Measurements from ENCODE around the gene REPIN1. TPM values are rescaled to one million over a fixed set of nuclear protein-coding genes. Genes with fewer than 3 reads are reported as not detected.

REPIN1 gene
- total and polyA plus RNA-seq, 7 donors = 50.9 to 131 (median 56.5) TPM

DNA sequence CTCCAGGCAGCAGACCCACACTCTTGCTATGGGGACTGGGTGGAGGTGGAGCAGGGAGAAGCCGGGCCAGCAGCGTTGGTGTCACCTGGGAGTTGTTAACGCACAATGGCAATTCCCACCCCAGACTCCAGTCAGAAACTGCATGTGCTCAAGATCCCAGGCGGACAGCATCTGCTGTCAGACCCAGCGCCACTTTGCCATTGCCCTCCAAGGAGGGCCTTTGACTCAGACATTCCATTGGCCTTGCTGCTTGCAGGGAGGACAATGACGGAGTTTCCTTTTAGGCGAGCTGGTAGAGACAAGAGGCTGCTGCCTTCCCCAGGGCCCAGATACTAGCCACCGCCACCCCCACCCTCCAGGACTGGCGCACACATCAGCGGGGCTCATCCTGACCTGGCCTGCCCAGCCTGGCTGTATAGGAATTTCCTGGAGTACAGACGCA, 45.0 kb downstream of the REPIN1 start:
- H3K27me3 ChIP-seq = no peaks in the 10 kb centered on the region
- H3K4me1 ChIP-seq = no peaks in the 10 kb centered on the region
- peaks cover 0 to 21% (median 3%) of the 10 kb centered on the region in 4 donors for H3K36me3 ChIP-seq
- WGBS, 2 donors = 91 to 94% methylated on average over 11 of the region's 11 CpGs
- H3K27ac ChIP-seq = no peak overlapping the region
- no peak for TF ChIP-seq EP300 (IDR thresholded peaks at IDR 0.05)
- TF ChIP-seq POLR2A (IDR thresholded peaks at IDR 0.05) = no peak
- TF ChIP-seq POLR2AphosphoS5 (IDR thresholded peaks at IDR 0.05) = no peak
- TF ChIP-seq, protein P1, sequence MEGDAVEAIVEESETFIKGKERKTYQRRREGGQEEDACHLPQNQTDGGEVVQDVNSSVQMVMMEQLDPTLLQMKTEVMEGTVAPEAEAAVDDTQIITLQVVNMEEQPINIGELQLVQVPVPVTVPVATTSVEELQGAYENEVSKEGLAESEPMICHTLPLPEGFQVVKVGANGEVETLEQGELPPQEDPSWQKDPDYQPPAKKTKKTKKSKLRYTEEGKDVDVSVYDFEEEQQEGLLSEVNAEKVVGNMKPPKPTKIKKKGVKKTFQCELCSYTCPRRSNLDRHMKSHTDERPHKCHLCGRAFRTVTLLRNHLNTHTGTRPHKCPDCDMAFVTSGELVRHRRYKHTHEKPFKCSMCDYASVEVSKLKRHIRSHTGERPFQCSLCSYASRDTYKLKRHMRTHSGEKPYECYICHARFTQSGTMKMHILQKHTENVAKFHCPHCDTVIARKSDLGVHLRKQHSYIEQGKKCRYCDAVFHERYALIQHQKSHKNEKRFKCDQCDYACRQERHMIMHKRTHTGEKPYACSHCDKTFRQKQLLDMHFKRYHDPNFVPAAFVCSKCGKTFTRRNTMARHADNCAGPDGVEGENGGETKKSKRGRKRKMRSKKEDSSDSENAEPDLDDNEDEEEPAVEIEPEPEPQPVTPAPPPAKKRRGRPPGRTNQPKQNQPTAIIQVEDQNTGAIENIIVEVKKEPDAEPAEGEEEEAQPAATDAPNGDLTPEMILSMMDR (IDR thresholded peaks at IDR 0.05) = no peak
- intact Hi-C loops (cut with DNase I) = no loop called here
- no peak for DNase-seq
- no peaks in the 10 kb centered on the region for H3K9me3 ChIP-seq
- H3K4me3 ChIP-seq = no peak overlapping the region

DNA sequence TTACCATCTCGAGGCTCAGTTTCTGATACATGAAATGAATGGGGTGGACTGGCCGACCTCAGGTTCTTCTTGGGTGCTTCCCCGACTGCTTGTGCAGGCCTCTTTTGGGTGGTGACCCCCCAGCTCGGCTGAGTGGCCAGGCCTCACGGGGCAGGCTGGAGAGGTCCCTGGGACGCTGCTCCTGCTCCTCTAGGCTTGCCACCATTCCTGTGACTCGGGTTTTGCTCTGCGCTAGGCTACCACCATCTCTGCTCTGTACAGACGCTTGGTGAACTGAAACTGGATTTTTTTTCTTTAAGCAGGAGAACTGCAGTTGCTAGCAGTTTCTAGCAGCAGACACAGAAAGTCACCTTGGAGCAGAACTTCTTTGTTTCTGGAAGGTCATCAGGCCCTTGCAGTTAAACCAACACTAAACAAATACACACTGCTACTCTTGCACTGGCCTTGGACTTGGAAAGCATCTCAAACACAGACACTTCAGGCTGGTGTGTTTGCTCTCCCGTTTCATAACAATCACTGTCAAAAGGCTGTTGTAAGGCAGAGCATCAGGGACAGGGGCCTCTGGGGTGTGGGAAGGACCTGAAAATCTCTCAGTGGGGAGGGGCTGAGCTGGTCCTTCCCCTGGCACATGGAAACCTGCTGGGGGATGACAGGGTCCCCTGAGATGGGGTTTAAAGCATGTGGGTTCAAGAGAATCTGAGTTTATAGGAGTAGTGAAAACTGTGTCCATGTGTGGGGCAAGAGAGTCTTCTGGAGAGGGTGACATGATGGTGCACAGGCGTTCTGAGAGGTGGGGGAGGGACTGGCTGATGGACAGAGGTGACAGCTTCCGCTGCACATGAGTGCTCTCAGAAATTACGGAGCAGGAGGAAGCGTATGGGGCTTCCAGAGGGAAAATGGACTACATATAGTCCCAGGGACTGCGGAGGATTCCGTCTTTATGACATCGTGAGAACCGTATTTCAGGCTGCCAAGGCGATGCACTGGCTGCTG, 46.8 kb downstream of the REPIN1 start:
- H3K27ac ChIP-seq = no peak overlapping the region
- intact Hi-C loops (cut with DNase I) = no loop called here
- WGBS, 2 donors = 89 to 91% methylated on average over 19 of the region's 19 CpGs
- no peak for DNase-seq
- no peaks in the 10 kb centered on the region for H3K9me3 ChIP-seq
- peaks cover 0 to 11% (median 3%) of the 10 kb centered on the region in 4 donors for H3K36me3 ChIP-seq
- H3K27me3 ChIP-seq = no peaks in the 10 kb centered on the region
- TF ChIP-seq POLR2AphosphoS5 (IDR thresholded peaks at IDR 0.05) (no peak), POLR2A (IDR thresholded peaks at IDR 0.05) (no peak), EP300 (IDR thresholded peaks at IDR 0.05) (no peak)
- TF ChIP-seq, protein P1 (IDR thresholded peaks at IDR 0.05) = no peak
- no peaks in the 10 kb centered on the region for H3K4me1 ChIP-seq
- no peak overlapping the region for H3K4me3 ChIP-seq

DNA sequence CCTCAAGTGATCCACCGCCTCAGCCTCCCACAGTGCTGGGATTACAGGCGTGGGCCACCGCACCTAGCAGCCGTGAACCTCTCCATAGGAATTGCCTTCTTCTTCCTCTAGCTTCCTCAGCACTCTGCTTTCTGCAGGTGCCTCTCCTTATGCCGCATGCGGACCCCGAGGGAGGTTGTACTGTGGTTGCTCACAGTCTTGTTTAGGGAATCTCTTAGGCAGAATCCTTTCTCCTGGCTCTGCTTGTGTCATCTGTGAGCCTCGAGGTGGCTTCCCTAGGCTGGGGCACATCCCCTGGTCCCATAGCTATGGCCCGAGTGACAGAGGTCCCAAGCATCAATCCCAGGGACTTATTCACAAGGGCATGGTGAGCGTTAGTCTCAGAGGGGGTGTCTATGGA, 48.6 kb downstream of the REPIN1 start:
- Histone ChIP-seq H3K27me3 (no peaks in the 10 kb centered on the region), H3K27ac (no peak overlapping the region), H3K4me3 (no peak overlapping the region), H3K9me3 (no peaks in the 10 kb centered on the region), H3K4me1 (peaks cover 0 to 7% (median 2%) of the 10 kb centered on the region in 4 donors), H3K36me3 (no peaks in the 10 kb centered on the region)
- intact Hi-C loops (cut with DNase I) = no loop called here
- no peak for DNase-seq
- TF ChIP-seq, protein P1 (IDR thresholded peaks at IDR 0.05) = no peak
- TF ChIP-seq POLR2AphosphoS5 (IDR thresholded peaks at IDR 0.05) (no peak), EP300 (IDR thresholded peaks at IDR 0.05) (no peak), POLR2A (IDR thresholded peaks at IDR 0.05) (no peak)
- WGBS, 2 donors = 95 to 97% methylated on average over 10 of the region's 10 CpGs

DNA sequence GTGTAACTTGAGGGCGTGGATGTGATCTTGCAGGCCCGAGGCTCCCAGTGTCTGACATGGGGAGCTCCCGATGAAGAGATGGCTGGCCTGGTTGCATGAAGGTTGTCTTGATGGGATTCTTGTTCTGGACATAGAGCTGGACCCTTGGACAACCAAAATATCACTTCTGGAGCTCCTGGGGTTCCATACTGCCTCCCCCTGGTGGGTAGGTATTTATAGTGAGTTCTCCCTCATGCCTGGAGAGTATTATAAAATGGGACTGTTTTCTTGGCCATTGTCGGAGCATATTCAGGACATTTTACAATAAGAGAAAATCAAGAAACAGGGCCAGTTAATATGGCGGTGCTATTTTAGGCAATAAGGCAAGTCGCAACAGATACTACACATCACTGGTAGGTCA, 49.2 kb downstream of the REPIN1 start:
- no peak for DNase-seq
- 93 to 96% methylated on average over 6 of the region's 6 CpGs for WGBS, 2 donors

More for the DNA sequence above, 49.2 kb downstream of the REPIN1 start:
- Histone ChIP-seq H3K27ac (no peak overlapping the region), H3K4me3 (no peak overlapping the region), H3K27me3 (no peaks in the 10 kb centered on the region), H3K4me1 (peaks cover 0 to 7% (median 2%) of the 10 kb centered on the region in 4 donors), H3K36me3 (no peaks in the 10 kb centered on the region), H3K9me3 (no peaks in the 10 kb centered on the region)
- TF ChIP-seq, protein P1 (IDR thresholded peaks at IDR 0.05) = no peak
- TF ChIP-seq POLR2A (IDR thresholded peaks at IDR 0.05) (no peak), EP300 (IDR thresholded peaks at IDR 0.05) (no peak), POLR2AphosphoS5 (IDR thresholded peaks at IDR 0.05) (no peak)
- intact Hi-C loops (cut with DNase I) = no loop called here

Measured in sigmoid colon (tissue), 7 donors.